Measurements from ENCODE around the gene AKR1B15. TPM values are rescaled to one million over a fixed set of nuclear protein-coding genes. Genes with fewer than 3 reads are reported as not detected.

Gene AKR1B15
- total RNA-seq, 1 donor from 2014 or later = 1.3 TPM

Other genes with a start within 250 kb of the AKR1B15 start
- gene SLC35B4, start 232.2 kb upstream of the AKR1B15 start, total RNA-seq = 14.1 TPM
- 273 TPM for gene AKR1B1, start 90.0 kb upstream of the AKR1B15 start, total RNA-seq
- 4.5 TPM for gene AKR1B10, start 21.5 kb upstream of the AKR1B15 start, total RNA-seq
- 28.2 TPM for gene BPGM, start 97.7 kb downstream of the AKR1B15 start, total RNA-seq
- 534 TPM for gene CALD1, start 230.5 kb downstream of the AKR1B15 start, total RNA-seq

All from sciatic nerve (tissue), 1 donor.